Dedifferentiated amniotic fluid mesenchymal stem cell (primary cell): ENCODE data around the gene ARL4A.
"Not testable (repeated sequence)": the region's sequence is repeated elsewhere in the genome, so short reads cannot be mapped to it uniquely, and the experiment has no call there.

Experiments
- DNase-seq: peaks from one replicate; pipeline ENCODE4 v3.0.0-alpha.2; 2016; ENCODE audit errors: extremely low spot score

The ARL4A gene, protein sequence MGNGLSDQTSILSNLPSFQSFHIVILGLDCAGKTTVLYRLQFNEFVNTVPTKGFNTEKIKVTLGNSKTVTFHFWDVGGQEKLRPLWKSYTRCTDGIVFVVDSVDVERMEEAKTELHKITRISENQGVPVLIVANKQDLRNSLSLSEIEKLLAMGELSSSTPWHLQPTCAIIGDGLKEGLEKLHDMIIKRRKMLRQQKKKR

DNA sequence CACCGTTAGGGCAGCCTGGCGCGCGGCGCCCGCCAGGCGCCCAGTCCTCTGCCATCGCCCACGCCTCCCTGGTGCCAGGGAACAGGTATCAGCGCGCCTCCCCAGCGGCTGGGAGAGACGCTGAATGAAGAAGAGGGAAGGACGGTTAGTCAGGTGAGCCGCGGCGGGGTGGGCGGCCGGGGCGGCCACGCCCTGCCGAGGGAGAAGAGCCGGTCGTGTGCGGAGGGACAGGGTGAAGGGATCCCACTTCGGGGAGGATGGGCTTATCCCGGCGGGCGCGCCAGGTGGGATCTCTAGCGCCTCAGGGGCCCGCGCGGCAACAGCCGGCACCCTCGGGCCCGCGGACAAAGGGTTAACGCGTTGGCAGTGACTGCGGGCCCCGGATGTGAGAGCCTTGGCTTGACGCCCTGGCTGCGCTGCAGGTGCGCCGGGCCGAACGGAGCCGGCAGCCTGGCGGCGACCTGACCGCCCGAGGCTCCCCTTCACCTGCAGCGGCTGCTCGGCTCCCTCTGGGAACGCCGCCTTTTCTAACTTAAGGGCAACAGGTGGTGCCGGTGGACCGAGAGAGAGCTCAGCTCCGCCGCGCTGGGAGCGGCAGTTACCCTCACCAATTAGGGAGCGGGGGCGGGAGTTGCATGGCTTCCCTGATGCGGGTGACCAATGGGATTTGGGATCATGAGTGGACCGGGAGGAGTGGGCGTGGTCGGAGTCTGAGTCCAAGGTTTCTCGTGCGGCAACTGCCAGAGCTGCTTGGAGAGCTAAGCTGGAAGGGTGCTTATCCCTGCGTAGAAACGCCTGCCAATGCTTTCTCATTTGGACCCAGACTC, at the start of gene ARL4A:
ARL4A (plus strand) TSS at position 743 of the 827 bp plus-strand sequence. CDS start 622 bp downstream, outside the sequence.
- peak; percentile 99 for DNase-seq

DNA sequence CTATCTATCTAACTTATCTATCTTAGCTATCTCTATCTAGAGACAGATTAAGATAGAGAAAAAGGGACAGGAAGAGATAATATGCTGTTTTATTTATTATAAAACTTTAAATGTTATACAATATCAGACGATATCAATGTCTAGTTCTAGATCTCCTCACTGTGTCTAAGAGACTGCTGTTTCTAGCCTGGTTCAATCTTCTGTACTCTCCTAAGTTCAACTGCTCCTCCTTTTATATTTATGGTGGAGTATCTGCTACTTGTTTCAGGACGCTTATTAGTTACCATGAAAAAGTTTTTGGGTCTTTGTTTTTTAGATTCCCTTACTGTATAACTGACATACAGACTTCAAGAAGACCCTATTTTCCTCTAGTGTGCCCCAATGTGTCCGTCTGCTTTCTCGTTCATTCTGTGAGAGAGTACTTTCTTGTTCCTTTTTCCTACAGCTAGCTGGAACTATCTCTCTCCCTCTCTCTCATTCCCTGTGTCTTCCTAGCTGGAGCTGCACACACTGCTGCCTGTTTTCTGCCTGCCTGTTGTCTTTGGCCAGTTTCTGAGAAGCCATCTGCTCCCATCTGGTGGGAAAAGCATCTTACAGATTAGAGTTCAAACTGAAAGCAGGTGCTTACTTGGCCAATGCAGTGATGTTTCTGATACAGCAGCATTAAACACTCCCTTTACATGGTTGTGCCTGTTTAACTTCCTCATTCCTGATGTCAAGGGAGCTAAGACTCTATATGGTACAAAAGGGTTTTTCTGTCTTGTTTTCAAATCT, 49.4 kb upstream of the ARL4A start:
- no peak for DNase-seq

DNA sequence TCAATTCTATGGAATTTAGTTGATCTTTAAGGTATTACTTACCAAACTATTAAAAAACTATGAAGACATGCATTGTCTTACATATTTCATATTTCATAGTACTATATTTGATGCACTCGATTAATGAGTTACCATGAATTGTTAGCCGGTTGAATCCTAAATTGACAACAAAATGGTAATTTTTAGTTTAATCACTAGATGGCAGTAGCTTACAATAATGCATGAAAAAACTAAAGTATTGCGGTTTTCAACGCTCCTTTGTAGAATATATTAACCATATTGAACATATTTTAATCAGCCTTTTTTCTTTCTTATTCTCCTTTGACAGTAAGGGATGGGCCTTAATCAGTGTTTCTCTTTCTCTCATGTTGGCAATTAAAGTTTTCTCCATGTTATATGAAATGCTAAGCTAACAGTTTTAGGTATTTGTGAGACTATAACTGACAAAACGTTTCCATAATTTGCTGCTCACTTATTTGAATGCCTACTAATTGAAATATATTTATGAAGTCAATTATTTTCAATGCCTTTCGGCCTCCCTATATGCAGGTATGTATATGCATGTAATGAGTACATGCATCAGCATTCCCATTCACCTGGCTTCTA, 48.5 kb upstream of the ARL4A start:
- DNase-seq: peak; percentile 76

DNA sequence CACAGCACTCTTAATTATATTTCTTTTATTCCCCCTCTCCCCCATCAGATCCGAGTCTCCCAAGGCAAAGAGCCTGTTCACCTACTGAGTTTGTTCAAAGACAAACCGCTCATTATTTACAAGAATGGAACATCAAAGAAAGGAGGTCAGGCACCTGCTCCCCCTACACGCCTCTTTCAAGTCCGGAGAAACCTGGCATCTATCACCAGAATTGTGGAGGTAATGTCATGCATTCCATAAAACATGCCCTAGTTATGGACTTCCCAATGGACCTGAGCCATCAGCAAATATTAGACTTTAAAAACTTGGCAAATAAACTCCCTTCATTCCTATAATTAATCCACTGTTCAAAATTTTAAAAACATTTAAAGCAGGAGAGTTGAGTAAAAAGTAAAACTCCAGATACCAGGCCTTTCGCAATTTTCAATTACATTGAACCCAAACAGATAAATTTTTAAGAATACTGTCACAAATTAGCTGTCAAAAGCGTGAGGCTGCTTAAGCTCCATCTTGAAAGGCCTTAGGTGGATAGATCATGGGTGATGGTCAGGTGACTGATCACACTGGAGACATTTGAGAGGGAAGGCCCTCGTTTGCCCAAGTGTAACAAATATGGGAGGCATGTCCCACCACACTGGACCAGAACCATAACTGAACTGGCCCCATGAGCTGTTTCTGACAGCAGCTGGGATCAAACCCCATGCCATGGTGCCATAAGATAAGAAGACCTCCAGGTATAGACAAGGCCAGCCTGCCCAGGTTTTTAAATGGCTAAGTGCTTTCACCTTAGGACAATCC, 46.9 kb upstream of the ARL4A start:
- DNase-seq: no peak

DNA sequence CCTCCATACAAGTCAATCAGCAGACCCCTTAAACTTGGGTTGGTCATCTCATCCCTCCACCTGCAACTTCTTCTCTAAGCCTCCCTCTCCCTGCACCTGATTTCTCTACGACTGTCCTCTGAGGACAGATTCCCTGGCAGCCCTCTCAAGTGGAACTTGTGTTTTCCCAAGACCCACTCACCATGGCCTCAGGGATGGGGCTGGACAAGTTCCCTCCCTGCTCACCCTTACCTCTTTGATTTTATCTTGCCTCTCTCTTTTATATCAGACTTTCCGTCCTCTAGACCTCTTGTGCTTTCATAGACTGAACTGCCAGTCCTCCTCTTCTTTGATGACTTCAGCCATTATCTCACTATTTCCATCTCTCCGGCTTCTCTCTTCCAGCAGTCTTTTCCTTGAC, 46.2 kb upstream of the ARL4A start:
- no peak for DNase-seq

DNA sequence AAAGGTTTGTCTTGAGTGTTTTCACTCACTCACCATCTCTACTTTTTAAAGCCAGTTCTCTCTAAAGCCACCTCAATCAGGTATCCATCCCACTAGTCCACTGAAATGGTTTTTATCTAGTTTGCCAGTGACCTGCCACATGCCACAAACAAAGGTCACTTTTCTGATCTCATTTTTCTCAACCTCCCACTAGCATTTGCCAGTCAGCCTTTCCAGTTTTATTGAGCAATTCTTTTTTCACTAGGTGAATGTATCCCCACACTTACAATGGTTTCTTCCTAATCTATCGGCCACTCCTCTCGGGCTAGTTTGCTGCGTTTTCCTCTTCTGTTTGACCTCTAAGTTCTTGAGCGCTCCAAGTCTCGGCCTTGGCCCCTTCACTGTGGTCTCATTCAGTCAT, 44.9 kb upstream of the ARL4A start:
- no peak for DNase-seq

DNA sequence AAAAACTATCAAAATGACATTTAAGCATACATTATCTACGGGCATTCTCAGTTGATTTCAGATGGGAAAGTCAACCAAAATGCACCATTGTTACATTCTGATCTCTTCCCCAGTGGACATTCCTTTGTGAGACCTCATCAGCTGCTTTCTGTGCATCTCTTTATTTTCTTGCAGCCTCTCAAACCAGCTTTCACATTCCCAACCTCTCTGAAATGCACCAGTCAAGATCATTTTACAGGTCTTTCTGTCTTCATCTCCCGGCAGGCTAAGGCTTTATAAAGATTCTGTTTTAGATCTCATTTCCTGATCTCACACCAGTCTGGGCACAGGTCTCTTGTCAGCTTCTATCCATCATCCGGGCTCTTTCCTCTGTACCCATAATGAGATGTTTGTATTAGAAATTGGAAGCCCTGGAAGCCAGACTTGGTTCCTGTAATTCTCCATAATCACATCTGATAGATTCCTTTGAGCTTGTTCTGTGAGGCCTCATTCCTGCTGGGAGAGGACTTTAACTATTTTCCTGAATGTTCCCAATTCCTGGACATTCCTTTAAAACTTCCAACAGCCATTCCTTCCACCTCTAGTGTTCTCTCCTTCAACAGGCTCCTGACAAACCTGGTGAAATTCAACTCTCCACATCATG, 44.3 kb upstream of the ARL4A start:
- peak; percentile 26 for DNase-seq

DNA sequence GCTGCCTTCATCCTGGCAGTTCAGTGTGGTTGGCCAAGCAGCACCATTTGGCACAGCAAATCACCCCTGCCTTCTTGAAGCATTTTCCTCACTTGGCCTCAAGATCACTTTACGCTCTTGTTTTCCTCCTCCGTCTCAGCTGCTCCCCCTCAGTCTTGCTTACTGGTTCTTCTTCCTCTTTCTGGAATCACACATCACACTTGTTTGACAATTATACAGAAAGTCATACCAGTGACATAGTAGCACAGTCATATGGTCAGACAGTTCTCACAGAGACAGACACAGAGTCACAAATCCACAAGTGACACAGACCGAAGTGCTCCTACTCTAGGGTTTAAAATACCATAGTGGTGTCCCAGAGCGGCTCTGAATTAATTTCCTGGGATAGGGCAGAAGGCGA, 43.8 kb upstream of the ARL4A start:
- DNase-seq: no peak

DNA sequence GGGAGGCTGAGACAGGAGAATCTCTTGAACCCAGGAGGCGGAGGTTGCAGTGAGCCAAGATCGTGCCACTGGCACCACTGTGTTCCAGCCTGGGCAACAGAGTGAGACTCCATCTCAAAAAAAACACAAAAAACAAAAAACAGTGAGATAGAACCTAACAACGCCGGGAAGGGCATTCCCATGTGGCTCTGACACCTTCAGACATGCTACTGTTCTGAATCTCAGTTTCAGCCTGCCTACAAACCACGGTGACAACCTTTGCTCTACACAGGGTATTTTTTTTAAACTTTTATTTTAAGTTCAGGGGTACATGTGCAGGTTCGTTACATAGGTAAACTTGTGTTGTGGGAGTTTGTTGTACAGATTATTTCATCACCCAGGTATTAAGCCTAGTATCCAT, 42.2 kb upstream of the ARL4A start:
- DNase-seq: not testable (repeated sequence)

DNA sequence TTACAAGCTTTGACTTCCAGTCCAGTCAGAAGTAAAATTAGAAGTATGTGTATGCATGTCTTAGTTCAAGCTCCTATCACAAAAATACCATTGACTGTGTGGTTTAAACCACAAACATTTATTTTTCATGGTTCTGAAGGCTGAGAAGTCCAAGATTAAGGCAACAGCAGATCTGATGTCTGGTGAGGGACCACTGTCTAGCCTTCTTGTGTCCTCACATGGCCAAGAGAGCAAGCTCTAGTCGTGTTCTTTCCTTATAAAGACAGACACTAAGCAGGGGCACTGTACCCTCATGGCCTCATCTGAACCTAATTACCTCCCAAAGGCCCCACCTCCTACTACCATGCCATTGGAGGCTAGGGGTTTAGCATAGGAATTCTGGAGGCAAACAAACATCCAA, 41.3 kb upstream of the ARL4A start:
- peak; percentile 43 for DNase-seq

DNA sequence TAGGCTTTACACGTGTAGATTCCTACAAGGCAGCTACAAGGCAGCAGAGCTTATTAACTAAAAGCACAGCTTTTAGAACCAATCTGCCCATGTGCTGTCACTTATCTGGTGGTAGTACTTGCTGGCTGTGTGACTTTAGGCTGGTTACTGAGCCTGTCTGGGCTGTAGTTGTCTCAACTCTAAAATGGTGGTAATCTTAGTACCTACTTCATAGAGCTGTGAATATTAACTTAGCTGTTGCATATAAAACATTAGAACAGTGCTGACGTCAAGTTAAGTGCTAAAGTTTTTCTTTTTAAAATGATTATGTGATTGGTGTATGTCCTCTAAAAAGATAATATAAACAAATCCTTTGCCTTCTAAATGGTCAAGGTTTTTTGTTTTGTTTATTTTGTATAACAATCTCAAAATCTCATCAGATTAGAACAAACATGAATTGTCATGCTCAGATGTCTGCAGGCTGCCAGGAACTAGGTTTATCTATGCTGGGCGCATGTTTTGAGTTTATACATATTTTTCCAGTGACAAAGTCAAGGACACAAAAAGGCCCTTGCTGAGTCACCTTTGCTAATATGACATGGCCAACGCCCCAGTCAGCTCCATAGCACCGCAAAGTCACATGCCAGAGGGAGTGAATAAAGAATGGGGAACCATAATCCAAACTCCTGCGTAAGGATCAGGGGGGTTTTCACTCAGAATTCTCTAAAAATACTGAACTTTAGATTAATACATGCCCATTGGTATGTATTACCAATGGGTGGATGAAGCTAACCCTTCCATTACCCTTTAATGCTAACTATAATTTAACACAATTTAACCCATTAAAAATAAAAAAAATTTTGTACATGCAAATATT, 39.8 kb upstream of the ARL4A start:
- peak; percentile 70 for DNase-seq

DNA sequence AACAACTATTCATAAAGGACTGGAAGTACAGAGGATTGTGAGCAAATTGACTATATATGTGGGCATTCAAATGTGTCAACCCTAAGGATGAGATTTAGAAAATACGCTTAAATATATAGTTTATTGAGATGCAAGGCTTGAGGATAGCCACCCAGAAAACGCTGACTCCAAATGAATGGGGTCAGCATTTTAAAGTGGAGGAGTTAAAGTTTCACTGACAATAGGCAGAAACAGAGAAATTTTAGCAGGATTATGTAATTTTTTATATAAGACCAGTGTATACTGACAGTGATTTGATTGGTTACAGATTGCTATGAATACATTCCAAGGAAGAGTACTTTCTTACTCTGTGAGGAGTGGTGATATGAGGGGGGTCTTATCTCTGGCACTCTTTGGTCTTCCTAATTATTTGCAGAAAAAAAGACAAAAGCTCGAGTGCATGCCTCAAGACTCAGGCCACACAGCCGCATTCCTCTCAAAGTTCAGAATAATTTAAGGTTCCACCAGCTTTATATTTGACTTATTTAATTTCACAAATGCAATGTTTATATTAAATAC, 38.6 kb upstream of the ARL4A start:
- DNase-seq: no peak

DNA sequence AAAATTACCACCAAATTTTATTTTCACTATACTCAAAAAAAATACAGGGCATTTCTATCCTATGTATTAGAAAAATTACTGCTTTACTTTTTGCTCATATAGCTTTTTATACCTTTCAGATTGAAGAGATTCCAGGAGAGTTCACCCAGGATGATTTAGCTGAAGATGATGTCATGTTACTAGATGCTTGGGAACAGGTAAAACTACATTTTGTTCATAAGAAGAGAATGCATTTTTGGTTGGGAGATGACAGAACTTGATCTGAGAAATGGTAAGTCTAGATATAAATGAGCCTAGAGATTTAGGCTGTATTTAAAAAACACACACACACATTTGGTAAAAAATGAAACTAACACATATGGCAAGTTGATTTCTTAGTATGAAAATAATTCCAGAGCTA, 38.1 kb upstream of the ARL4A start:
- no peak for DNase-seq

DNA sequence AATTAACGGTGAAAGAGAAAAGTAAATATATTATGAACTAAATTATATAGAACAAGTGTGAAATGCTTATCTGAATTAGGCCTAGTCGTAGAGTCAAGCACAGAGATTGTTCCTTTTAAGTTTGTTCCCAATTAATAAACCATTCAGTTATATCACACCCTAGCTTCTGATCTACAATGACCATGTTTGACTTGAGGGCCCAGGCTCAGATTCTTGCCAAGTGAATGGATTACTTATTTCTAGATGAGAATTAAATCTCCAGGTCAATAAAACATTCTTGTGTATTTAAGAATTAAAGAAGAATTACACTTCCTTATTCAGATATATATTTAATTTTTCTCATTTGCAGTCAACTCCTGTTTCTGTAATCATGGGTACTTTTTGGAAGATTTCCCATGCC, 37.4 kb upstream of the ARL4A start:
- no peak for DNase-seq

DNA sequence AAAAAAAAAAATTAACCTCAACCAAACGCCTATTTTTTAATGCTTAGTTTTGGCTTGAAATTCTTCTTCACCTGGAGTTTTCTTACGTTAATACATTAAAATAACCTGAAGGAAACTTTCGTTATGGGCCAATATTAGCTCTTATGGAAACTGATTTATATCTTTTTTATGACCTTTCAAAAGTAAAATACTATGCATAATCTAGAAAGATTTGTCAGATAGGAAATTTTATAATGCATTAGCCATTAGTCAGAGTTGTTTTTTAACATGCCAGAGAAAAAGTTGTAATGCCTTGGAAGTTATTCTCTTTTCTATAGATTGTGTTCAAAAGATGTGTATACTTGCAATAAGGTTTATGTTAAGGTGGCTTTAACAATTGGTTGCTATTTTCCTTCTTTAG, 34.3 kb upstream of the ARL4A start:
- DNase-seq: no peak

DNA sequence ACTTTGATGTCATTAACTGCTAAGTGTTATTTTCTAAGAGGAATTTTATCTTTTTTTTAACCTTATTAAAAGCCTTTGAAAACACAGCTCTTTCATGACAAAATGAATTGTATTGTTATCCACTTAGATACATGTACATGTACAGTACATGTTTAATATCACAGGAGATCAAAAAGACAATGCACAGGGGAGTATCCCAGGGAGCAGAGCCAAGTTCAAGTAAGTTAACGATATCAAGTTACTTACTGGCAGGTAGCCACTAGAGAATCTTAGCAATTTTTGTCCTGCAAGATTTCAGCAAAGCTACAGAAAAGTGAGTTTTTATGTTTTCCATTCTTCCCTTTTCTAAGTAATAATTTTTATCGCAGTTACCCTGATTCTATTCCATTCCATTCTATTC, 33.9 kb upstream of the ARL4A start:
- DNase-seq: no peak

DNA sequence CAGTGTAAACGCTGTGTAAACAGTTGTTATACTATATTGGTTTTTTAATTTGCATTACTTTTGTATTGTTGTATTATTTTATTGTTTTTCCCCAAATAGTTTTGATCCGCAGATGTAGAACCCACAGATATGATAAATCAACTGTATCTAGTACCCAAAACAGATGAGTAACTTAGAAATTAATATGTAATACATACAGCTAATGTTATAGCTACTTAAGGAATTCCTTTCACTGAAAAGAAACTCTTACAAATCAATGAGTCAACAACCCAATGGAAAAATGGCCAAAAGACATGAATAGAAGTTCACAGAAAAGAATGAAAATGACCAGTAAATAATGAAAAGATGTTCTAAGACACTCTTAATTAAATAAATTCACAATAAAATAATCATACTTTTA, 32.3 kb upstream of the ARL4A start:
- no peak for DNase-seq

DNA sequence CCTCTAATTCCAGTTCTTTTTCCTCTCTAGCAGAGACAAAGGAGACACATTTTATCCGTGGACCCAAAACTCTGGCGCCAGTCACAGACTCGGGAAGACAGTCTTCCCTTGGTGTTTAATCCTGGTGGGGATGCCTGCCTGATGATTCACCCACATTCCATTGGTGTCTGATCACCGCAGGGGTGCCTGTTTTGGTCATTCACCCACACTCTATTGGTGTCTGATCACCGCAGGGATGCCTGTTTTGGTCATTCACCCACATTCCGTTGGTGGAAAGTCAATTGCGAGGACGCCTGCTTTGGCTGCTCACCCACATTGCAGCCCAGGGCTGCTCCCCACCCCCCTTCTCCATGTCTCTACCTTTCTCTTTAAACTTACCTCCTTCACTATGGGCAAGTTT, 27.0 kb upstream of the ARL4A start:
- peak; percentile 36 for DNase-seq

DNA sequence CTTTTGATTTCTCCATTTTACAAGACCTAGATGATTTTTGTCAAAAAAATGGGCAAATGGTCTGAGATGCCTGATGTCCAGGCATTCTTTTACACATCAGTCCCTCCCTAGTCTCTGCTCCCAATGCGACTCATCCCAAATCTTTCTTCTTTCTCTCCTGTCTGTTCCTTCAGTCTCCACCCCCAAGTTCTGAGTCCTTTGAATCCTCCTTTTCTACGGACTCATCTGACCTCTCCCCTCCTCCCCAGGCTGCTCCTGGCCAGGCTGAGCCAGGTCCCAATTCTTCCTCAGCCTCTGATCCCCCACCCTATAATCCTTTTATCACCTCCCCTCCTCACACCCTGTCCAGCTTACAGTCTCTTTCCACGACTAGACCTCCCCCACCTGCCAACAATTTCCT, 26.4 kb upstream of the ARL4A start:
- not testable (repeated sequence) for DNase-seq

DNA sequence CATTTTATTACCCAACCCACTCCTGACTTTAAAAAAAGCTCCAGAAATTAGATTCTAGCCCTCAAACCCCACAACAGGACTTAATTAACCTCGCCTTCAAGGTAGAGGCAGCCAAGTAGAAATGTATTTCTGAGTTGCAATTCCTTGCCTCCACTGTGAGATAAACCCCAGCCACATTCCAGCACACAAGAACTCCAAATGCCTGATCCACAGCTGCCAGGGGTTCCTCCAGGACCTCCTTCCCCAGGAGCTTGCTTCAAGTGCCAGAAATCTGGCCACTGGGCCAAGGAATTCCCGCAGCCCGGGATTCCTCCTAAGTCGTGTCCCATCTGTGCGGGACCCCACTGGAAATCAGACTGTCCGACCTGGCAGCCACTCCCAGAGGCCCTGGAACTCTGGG, 25.9 kb upstream of the ARL4A start:
- no peak for DNase-seq
